ENCODE data around the gene QRICH2. TPM values are rescaled to one million over a fixed set of nuclear protein-coding genes. Genes with fewer than 3 reads are reported as not detected.
A peak's percentile ranks its signal among the peaks of the same experiment; 100 is the strongest.

The QRICH2 gene
- total and polyA plus RNA-seq, 10 of the 15 experiments (the other 5 are each of a cell fraction or from before 2014, with no cell fraction given) = 0.04 to 0.72 (median 0.25) TPM

DNA sequence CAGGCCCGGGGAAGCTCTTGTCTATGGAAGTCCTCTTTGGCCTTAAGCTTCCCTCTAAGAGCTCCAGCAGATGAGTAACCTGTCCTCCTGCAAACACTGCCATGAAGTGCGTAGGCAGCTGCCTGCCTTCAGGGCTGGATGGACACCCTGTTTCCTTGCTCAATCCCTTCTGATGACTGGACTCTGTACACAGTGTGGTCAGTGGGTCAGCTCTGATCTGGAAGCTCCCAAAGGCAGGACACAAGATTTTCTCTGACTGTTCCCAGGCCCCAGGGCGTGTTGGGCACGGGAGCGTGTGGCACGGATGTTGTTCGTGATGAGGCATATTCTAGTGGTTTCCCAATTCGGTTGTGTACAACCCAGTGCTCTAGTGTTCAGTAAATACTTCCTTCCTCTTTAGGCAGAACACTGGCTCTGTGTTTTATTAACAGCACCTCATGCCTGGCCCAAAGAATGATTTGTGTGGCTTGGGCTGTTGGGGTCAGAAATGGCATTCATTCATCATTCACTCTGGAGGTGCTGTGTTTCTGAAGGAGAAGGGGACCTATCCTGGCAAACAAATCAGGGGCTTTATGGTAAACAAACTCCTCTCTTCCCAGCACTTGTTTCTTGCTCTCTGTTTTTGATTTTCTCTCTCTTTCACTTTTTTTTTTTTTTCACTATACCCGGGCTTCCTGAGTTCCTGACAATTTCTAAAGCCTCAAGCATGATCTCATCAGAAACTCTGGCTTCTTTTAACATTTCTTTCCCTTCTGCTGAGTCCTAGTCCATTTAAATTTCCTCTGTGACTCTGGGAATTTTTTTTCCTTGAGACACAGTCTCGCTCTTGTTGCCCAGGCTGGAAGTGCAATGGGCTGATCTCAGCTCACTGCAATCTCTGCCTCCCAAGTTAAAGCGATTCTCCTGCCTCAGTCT lies 55.8 kb downstream of the QRICH2 start (continued):
- no peak for TF ChIP-seq ELK1 (IDR thresholded peaks at IDR 0.05; ENCODE audit: low read depth, low read length)
- TF ChIP-seq MYC (IDR thresholded peaks at IDR 0.05; ENCODE audit: insufficient read depth, insufficient read length, insufficient replicate concordance, low read length, severe bottlenecking) = no peak
- TF ChIP-seq MAX (IDR thresholded peaks at IDR 0.05; ENCODE audit: low read depth, low read length) = no peak
- TF ChIP-seq BCL11A (IDR thresholded peaks at IDR 0.05; ENCODE audit: low read depth, low read length) = 0 out of 2 replicates have a peak, but pooled peaks have one; percentile 39
- TF ChIP-seq EP300 (IDR thresholded peaks at IDR 0.05; ENCODE audit: borderline replicate concordance in 1 of 2, control insufficient read depth in 1 of 2, low read depth in 2 of 2, low read length in 2 of 2) = no peak
- no peak for TF ChIP-seq CBX5 (IDR thresholded peaks at IDR 0.05; ENCODE audit: low read depth)
- TF ChIP-seq SPI1 (IDR thresholded peaks at IDR 0.05; ENCODE audit: borderline replicate concordance, insufficient read depth, low read depth, low read length) = peak; percentile 53; the same call in 1 of the 2 replicates
- peak; percentile 50; the same call in 1 of the 2 replicates for TF ChIP-seq PAX5 (IDR thresholded peaks at IDR 0.05; ENCODE audit: borderline replicate concordance, low read depth, low read length)
- no peak for TF ChIP-seq NFYA (IDR thresholded peaks at IDR 0.05; ENCODE audit: borderline replicate concordance, low read depth, low read length)
- TF ChIP-seq TBL1XR1 (IDR thresholded peaks at IDR 0.05; ENCODE audit: low read depth, low read length) = no peak
- no peak for TF ChIP-seq E2F4 (IDR thresholded peaks at IDR 0.05; ENCODE audit: low read depth, low read length)
- TF ChIP-seq, protein P1, sequence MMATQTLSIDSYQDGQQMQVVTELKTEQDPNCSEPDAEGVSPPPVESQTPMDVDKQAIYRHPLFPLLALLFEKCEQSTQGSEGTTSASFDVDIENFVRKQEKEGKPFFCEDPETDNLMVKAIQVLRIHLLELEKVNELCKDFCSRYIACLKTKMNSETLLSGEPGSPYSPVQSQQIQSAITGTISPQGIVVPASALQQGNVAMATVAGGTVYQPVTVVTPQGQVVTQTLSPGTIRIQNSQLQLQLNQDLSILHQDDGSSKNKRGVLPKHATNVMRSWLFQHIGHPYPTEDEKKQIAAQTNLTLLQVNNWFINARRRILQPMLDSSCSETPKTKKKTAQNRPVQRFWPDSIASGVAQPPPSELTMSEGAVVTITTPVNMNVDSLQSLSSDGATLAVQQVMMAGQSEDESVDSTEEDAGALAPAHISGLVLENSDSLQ (IDR thresholded peaks at IDR 0.05) = no peak
- no peak for TF ChIP-seq ESRRA (IDR thresholded peaks at IDR 0.05; ENCODE audit: low read length)
- TF ChIP-seq WRNIP1 (IDR thresholded peaks at IDR 0.05; ENCODE audit: borderline replicate concordance, low read depth, low read length) = no peak
- no peak for TF ChIP-seq CUX1 (IDR thresholded peaks at IDR 0.05; ENCODE audit: insufficient replicate concordance, low read depth, low read length)
- TF ChIP-seq POLR2A (IDR thresholded peaks at IDR 0.05; ENCODE audit: low read depth, low read length) = peak; percentile 62
- peak; percentile 83 for TF ChIP-seq RUNX3 (IDR thresholded peaks at IDR 0.05; ENCODE audit: low read length)
- TF ChIP-seq SIN3A (IDR thresholded peaks at IDR 0.05; ENCODE audit: low read depth, low read length) = no peak
- TF ChIP-seq EZH2 (IDR thresholded peaks at IDR 0.05; ENCODE audit: borderline replicate concordance, control insufficient read depth, low read depth, low read length) = no peak
- no peak for TF ChIP-seq MXI1 (IDR thresholded peaks at IDR 0.05; ENCODE audit: low read depth, low read length)
